Choroid plexus epithelial cell (primary cell): ENCODE measurements around the gene ZNF331.
"Not testable (repeated sequence)": the region's sequence is repeated elsewhere in the genome, so short reads cannot be mapped to it uniquely, and the experiment has no call there.

Experiments
- DNase-seq: peaks from one replicate; pipeline ENCODE4 v3.0.0-alpha.2; 2010; ENCODE audit warnings: low read depth
- H3K4me3 ChIP-seq: 2 replicates; pipeline ENCODE4 v1.5.1; 2011; ENCODE audit warnings: low read depth, mild to moderate bottlenecking, control low read depth, low read length, moderate library complexity
- TF ChIP-seq, protein P1 (sequence below): conservative IDR thresholded peaks from 2 replicates; pipeline ENCODE4 v1.5.1; 2011; ENCODE audit warnings: low read depth, mild to moderate bottlenecking, control low read depth, inconsistent platforms, low read length, moderate library complexity

ZNF331 gene

GRCh38 chr19:53507523-53508442 lies 30.2 kb upstream of the ZNF331 start:
- no peak overlapping the region for H3K4me3 ChIP-seq
- TF ChIP-seq, protein P1, sequence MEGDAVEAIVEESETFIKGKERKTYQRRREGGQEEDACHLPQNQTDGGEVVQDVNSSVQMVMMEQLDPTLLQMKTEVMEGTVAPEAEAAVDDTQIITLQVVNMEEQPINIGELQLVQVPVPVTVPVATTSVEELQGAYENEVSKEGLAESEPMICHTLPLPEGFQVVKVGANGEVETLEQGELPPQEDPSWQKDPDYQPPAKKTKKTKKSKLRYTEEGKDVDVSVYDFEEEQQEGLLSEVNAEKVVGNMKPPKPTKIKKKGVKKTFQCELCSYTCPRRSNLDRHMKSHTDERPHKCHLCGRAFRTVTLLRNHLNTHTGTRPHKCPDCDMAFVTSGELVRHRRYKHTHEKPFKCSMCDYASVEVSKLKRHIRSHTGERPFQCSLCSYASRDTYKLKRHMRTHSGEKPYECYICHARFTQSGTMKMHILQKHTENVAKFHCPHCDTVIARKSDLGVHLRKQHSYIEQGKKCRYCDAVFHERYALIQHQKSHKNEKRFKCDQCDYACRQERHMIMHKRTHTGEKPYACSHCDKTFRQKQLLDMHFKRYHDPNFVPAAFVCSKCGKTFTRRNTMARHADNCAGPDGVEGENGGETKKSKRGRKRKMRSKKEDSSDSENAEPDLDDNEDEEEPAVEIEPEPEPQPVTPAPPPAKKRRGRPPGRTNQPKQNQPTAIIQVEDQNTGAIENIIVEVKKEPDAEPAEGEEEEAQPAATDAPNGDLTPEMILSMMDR: no peak
- DNase-seq: peak; percentile 40

DNA sequence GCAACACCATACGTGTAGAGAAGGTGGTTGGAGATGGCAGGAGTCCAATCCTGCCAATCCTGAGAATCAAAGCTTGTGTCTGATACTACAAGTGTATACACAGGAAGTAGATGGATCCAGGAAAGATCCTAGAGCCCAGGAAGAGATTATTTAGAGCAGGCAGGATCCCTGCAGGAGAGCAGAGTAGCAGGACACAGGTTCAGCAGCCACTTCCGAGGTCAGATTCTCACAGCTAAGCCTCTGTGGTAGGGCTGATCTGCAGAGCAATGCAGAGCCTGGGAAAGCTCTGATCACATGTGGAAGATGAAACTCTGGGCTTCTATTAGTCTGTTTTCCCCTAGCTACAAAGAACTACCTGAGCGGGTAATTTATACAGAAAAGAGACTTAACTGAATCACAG lies 28.5 kb upstream of the ZNF331 start:
- no peak overlapping the region for H3K4me3 ChIP-seq
- TF ChIP-seq, protein P1: no peak
- DNase-seq: no peak

- no peak overlapping the region for H3K4me3 ChIP-seq
- TF ChIP-seq, protein P1: no peak
- no peak for DNase-seq
Observed at GRCh38 chr19:53509845-53510244, 28.1 kb upstream of the ZNF331 start.

DNA sequence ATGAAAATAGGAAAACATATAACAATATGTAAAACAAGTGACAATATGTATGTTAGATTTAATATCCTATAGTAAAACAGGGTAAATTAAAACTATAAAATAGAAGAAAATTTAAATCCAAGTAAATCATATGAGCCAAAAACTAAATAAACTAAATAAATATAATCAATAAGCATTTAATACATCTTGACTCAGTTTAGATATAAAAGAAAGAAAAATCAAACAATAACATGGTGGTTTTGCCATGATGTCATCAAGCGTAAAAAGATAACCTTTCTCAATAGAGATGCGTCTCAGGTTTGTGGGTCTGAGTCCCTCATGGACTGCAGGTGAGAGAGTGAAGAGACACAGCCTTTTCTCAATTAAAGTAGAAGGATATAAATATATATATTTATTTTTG lies 26.6 kb upstream of the ZNF331 start:
- no peak for DNase-seq
- TF ChIP-seq, protein P1: no peak
- H3K4me3 ChIP-seq: no peak overlapping the region

- DNase-seq: peak; percentile 85
- H3K4me3 ChIP-seq: no peak overlapping the region
- TF ChIP-seq, protein P1: peak; percentile 85
Observed at GRCh38 chr19:53511933-53512374, 26.0 kb upstream of the ZNF331 start.

DNA sequence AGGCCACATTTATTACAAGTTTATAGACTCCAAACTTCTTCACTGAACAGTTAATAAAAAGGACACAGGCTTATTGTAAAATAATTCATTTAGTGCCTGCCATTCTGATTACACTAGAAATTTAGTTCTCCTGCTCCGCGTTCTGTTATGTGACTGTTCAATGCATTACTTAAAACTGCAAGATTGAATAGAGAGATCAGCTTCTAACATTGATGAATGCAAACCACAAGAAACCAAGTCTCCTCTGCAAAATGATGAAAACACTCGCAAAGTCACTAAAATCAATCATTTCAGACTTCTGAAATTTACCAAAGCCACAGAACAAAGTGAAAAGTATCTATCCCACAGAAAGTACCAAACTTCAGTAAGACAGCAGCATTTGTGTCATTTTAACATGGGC lies 22.9 kb upstream of the ZNF331 start:
- DNase-seq, H3K4me3 ChIP-seq: not testable (repeated sequence)

- DNase-seq: no peak
- TF ChIP-seq, protein P1: no peak
- H3K4me3 ChIP-seq: no peak overlapping the region
Observed at GRCh38 chr19:53517114-53517741, 20.7 kb upstream of the ZNF331 start.
